Measurements from ENCODE around the gene AHSP. TPM values are rescaled to one million over a fixed set of nuclear protein-coding genes. Genes with fewer than 3 reads are reported as not detected.
A peak's percentile ranks its signal among the peaks of the same experiment; 100 is the strongest.
"Not testable (repeated sequence)": the region's sequence is repeated elsewhere in the genome, so short reads cannot be mapped to it uniquely, and the experiment has no call there.

Gene AHSP, protein sequence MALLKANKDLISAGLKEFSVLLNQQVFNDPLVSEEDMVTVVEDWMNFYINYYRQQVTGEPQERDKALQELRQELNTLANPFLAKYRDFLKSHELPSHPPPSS
- total RNA-seq, result not detected in 3 replicates

DNA sequence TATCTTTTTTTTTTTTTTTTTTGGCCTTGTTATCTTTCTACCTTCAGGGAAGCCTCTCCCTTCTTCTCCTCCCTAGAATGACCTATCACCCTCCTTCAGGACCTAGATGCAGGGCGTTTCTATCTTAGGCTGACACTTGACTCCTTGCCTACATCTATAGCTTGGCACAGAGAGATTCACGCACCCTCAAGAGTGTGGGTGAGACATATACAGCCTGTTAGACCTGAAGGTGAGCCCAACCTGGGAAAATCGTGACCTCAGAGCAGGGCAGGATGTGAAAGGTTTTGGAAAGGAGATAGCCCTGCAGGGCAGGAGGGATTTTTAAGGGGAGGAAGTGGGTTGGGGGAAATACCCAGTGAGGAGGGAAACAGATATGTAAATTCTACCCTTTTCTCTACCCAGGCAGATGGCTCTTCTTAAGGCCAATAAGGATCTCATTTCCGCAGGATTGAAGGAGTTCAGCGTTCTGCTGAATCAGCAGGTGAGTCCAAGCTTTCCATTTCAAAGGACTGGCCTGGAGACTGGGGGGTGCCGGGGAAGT, at the start of gene AHSP:
Gene AHSP (plus strand): TSS at position 167 of the 541 bp plus-strand sequence. CDS start 240 bp downstream, at position 407.
- H3K9me3 Mint-ChIP-seq, result no peaks in the 10 kb centered on the region
- H3K4me1 Mint-ChIP-seq, result peaks cover 2% of the 10 kb centered on the region
- no peaks in the 10 kb centered on the region for H3K36me3 Mint-ChIP-seq
- peak within 1 kb of the TSS; percentile 60 for H3K4me3 Mint-ChIP-seq
- DNase-seq (ENCODE audit: low spot score in 2 of 2, unreplicated experiment in 2 of 2), result no peak
- no peak within 1 kb of the TSS for H3K27ac Mint-ChIP-seq
- H3K27me3 Mint-ChIP-seq (ENCODE audit: low read depth), result peaks cover 44% of the 10 kb centered on the region
- TF ChIP-seq, protein P1, sequence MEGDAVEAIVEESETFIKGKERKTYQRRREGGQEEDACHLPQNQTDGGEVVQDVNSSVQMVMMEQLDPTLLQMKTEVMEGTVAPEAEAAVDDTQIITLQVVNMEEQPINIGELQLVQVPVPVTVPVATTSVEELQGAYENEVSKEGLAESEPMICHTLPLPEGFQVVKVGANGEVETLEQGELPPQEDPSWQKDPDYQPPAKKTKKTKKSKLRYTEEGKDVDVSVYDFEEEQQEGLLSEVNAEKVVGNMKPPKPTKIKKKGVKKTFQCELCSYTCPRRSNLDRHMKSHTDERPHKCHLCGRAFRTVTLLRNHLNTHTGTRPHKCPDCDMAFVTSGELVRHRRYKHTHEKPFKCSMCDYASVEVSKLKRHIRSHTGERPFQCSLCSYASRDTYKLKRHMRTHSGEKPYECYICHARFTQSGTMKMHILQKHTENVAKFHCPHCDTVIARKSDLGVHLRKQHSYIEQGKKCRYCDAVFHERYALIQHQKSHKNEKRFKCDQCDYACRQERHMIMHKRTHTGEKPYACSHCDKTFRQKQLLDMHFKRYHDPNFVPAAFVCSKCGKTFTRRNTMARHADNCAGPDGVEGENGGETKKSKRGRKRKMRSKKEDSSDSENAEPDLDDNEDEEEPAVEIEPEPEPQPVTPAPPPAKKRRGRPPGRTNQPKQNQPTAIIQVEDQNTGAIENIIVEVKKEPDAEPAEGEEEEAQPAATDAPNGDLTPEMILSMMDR (IDR thresholded peaks at IDR 0.05; ENCODE audit: unreplicated experiment), result no peak

DNA sequence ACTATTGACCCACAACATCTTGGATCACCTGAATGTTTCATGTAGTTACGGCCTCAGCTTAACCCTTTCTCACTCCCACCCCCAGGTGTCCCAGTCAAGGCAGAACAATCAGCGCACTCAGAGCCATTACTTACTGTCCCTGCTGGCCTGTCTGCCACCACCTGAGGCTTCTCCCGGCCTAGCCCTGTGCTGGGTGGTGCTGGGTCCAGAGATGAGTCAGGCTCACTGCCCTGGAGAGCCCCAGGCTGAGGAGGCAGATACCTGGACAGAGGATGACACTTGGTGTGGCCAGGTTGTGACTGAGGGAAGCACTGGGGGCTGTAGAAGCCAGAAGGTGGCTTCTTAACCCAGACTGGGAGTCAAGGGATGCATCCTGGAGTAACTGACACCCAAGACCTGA, 48.7 kb upstream of the AHSP start:
- Mint-ChIP-seq H3K4me1 (peaks cover 14% of the 10 kb centered on the region), H3K4me3 (no peak overlapping the region), H3K36me3 (peaks cover 6% of the 10 kb centered on the region), H3K27ac (no peak overlapping the region), H3K27me3 (ENCODE audit: low read depth) (peaks cover 71% of the 10 kb centered on the region), H3K9me3 (no peaks in the 10 kb centered on the region)
- TF ChIP-seq, protein P1 (IDR thresholded peaks at IDR 0.05; ENCODE audit: unreplicated experiment), result no peak
- DNase-seq (ENCODE audit: low spot score in 2 of 2, unreplicated experiment in 2 of 2), result no peak

DNA sequence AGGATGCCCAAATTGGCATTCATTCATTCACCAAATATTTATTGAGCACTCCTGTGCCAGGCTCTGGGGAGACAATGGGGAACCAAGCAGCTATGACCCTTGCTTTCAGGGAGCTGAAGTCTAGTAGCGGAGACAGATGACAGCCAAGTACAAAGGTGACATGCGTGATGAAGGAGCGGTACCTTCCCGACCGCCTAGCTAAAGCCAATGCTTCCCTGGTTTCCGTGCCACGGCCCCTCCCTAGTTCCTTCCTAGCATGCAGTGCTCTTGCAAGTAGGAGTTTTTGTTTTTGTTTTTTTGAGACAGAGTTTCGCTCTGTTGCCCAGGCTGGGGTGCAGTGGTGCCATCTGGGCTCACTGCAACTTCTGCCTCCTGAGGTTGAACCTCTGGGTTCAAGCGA, 47.9 kb upstream of the AHSP start:
- Mint-ChIP-seq H3K9me3 (no peaks in the 10 kb centered on the region), H3K27me3 (ENCODE audit: low read depth) (peaks cover 71% of the 10 kb centered on the region), H3K27ac (no peak overlapping the region), H3K4me3 (no peak overlapping the region), H3K4me1 (peaks cover 14% of the 10 kb centered on the region), H3K36me3 (peaks cover 3% of the 10 kb centered on the region)
- TF ChIP-seq, protein P1 (IDR thresholded peaks at IDR 0.05; ENCODE audit: unreplicated experiment), result no peak
- no peak for DNase-seq (ENCODE audit: low spot score in 2 of 2, unreplicated experiment in 2 of 2)

DNA sequence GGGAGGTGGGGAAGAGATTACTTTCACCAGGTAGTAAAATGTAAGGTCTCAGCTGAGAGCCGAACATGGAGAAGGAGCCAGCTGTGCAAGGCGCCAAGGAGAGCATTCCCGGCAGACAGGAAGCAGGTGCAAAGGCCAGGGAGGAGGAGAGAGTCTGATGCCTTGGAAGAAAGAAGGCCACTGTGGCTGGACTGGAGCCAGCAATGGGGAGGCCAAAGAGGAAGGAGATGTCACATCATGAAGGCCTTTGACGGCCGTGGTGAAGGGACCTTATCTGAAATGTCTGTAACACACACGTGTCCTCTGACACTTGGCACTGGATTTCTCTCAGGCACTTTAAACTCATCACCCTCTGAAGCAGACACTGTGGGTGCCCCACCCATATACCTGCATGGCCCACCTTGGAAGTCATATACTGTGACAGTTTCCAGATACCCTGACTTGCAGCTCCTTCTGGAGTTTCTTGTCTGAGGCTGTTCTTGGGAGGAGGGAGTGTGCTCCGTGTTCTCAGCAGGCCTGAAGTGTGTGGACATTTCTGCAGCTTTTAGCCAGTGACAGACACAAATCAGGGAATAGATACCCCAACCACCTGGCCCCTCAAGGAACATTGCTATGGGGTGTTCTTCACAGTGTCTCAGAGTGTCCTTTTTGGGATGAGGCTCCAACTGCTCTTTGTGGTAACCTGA, 46.7 kb upstream of the AHSP start:
- TF ChIP-seq, protein P1 (IDR thresholded peaks at IDR 0.05; ENCODE audit: unreplicated experiment), result no peak
- H3K27me3 Mint-ChIP-seq (ENCODE audit: low read depth), result peaks cover 72% of the 10 kb centered on the region
- DNase-seq (ENCODE audit: low spot score in 2 of 2, unreplicated experiment in 2 of 2), result no peak
- no peak overlapping the region for H3K4me3 Mint-ChIP-seq
- peaks cover 14% of the 10 kb centered on the region for H3K4me1 Mint-ChIP-seq
- H3K9me3 Mint-ChIP-seq, result no peaks in the 10 kb centered on the region
- no peak overlapping the region for H3K27ac Mint-ChIP-seq
- H3K36me3 Mint-ChIP-seq, result no peaks in the 10 kb centered on the region

DNA sequence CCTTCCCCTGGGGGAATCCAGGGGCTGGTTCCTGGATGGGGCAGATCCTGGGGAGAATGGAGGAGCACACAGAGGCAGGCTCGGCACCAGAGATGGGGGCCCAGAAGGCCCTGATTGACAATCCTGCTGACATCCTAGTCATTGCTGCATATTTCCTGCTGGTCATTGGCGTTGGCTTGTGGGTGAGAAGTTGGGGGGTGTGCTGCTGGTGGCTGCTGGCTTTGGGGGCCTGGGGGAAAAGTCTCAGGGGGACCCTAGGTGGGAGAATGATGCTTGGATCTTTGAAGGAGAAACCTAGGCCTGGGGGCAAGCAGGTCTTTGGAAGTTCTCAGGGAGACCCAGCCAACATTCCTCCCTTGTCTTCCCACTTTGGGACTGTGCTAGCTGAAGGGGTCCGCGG, 44.6 kb upstream of the AHSP start, which contains the start of gene SLC5A2:
Gene SLC5A2 (plus strand): TSS at position 43 of the 400 bp plus-strand sequence. CDS start 14 bp downstream, at position 57.
- DNase-seq (ENCODE audit: low spot score in 2 of 2, unreplicated experiment in 2 of 2), result no peak
- TF ChIP-seq, protein P1 (IDR thresholded peaks at IDR 0.05; ENCODE audit: unreplicated experiment), result no peak
- Mint-ChIP-seq H3K9me3 (no peaks in the 10 kb centered on the region), H3K27ac (no peak within 1 kb of the TSS), H3K36me3 (no peaks in the 10 kb centered on the region), H3K4me1 (peaks cover 3% of the 10 kb centered on the region), H3K27me3 (ENCODE audit: low read depth) (peaks cover 76% of the 10 kb centered on the region), H3K4me3 (no peak within 1 kb of the TSS)

DNA sequence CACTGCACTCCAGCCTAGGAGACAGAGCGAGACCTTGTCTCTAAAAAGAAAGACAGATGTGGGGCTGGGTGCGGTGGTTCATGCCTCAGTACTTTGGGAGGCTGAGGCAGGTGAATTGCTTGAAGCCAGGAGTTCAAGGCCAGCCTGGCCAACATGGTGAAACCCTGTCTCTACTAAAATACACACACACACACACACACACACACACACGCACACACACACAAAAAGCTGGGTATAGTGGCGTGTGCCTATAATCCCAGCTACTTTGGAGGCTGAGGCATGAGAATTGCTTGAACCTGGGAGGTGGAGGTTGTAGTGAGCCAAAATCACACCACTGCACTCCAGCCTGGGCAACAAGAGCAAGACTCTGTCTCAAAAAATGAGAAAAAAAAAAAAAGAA, 43.7 kb upstream of the AHSP start:
- peaks cover 76% of the 10 kb centered on the region for H3K27me3 Mint-ChIP-seq (ENCODE audit: low read depth)
- DNase-seq (ENCODE audit: low spot score in 2 of 2, unreplicated experiment in 2 of 2); H3K4me1 Mint-ChIP-seq; H3K36me3 Mint-ChIP-seq; H3K27ac Mint-ChIP-seq; H3K4me3 Mint-ChIP-seq; H3K9me3 Mint-ChIP-seq: not testable (repeated sequence)

Data from mesothelial cell of epicardium (in vitro differentiated cells).